Measurements from ENCODE around the gene TOR2A. TPM values are rescaled to one million over a fixed set of nuclear protein-coding genes. Genes with fewer than 3 reads are reported as not detected.

The TOR2A gene
- total and polyA plus RNA-seq, 9 of the 15 experiments (the other 6 are each of a cell fraction or from before 2014, with no cell fraction given): 0.80 to 25.9 (median 11.1) TPM

DNA sequence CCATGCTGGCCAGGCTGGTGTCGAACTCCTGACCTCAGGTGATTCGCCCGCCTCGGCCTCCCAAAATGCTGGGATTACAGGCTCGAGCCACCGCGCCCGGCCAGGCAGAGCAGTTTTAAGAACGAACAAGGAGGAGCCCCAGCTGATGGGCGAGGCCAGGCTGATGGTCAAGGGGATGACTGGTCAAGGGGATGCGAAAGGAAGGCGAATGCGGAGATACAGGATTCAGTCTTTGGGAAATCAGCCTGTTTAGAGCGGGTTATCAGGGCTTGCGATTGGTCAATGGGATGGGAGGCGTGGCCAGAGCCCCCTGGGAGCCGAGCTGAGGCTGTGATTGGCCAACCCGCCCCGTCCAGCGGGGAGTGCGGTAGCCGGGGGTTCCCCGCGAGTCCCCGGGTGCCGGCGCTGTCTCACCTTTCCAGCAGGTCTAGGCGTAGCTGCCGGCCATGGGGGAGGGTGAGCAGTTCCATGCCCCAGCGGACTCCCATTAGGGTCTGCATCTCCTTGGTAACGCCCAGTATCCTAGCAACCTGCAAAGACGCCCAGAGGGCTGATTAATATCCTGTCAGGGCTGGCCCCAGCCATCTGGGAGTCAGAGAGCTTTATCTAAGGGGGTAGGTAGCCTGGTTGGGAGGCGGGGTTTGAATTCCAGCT is 7.5 kb upstream of the TOR2A start (continued):
- TF ChIP-seq TEAD1 (CRISPR knock-in tag; IDR thresholded peaks at IDR 0.05): peak in 1 of 2 experiments; percentile 50; a peak in 1 of 4 replicates
- no peak for TF ChIP-seq TBP (optimal IDR thresholded peaks at IDR 0.05; ENCODE audit: low read depth, low read length)
- TF ChIP-seq, protein P1, sequence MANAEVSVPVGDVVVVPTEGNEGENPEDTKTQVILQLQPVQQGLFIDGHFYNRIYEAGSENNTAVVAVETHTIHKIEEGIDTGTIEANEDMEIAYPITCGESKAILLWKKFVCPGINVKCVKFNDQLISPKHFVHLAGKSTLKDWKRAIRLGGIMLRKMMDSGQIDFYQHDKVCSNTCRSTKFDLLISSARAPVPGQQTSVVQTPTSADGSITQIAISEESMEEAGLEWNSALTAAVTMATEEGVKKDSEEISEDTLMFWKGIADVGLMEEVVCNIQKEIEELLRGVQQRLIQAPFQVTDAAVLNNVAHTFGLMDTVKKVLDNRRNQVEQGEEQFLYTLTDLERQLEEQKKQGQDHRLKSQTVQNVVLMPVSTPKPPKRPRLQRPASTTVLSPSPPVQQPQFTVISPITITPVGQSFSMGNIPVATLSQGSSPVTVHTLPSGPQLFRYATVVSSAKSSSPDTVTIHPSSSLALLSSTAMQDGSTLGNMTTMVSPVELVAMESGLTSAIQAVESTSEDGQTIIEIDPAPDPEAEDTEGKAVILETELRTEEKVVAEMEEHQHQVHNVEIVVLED (CRISPR knock-in tag; IDR thresholded peaks at IDR 0.05): no peak
- no peak for TF ChIP-seq ATF1 (CRISPR knock-in tag; IDR thresholded peaks at IDR 0.05)
- TF ChIP-seq ATF1 (tag; IDR thresholded peaks at IDR 0.05): 0 out of 2 replicates have a peak, but pooled peaks have one; percentile 5
- TF ChIP-seq, protein P2, sequence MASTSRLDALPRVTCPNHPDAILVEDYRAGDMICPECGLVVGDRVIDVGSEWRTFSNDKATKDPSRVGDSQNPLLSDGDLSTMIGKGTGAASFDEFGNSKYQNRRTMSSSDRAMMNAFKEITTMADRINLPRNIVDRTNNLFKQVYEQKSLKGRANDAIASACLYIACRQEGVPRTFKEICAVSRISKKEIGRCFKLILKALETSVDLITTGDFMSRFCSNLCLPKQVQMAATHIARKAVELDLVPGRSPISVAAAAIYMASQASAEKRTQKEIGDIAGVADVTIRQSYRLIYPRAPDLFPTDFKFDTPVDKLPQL (IDR thresholded peaks at IDR 0.05; ENCODE audit: extremely low read depth, insufficient read length): no peak
- peak; percentile 14; the same call in 1 of the 2 replicates for TF ChIP-seq TAL1 (IDR thresholded peaks at IDR 0.05)
- TF ChIP-seq, protein P3, sequence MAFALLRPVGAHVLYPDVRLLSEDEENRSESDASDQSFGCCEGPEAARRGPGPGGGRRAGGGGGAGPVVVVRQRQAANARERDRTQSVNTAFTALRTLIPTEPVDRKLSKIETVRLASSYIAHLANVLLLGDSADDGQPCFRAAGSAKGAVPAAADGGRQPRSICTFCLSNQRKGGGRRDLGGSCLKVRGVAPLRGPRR (CRISPR knock-in tag; IDR thresholded peaks at IDR 0.05): no peak
- no peak for TF ChIP-seq CHD1 (IDR thresholded peaks at IDR 0.05; ENCODE audit: low read length)
- peak; percentile 92 for TF ChIP-seq CTBP1 (IDR thresholded peaks at IDR 0.05; ENCODE audit: borderline replicate concordance)
- peak; percentile 77; the same call in 1 of the 2 replicates for TF ChIP-seq SMARCA5 (IDR thresholded peaks at IDR 0.05)
- TF ChIP-seq EWSR1 (IDR thresholded peaks at IDR 0.05; ENCODE audit: borderline replicate concordance, low read depth, partially characterized antibody): no peak
- TF ChIP-seq, protein P4, sequence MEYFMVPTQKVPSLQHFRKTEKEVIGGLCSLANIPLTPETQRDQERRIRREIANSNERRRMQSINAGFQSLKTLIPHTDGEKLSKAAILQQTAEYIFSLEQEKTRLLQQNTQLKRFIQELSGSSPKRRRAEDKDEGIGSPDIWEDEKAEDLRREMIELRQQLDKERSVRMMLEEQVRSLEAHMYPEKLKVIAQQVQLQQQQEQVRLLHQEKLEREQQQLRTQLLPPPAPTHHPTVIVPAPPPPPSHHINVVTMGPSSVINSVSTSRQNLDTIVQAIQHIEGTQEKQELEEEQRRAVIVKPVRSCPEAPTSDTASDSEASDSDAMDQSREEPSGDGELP (CRISPR knock-in tag; IDR thresholded peaks at IDR 0.05; ENCODE audit: borderline replicate concordance): peak; percentile 78; the same call in 1 of the 2 replicates
- TF ChIP-seq RFX1 (IDR thresholded peaks at IDR 0.05): peak; percentile 98
- TF ChIP-seq TCF3 (CRISPR knock-in tag; IDR thresholded peaks at IDR 0.05): peak; percentile 45; the same call in 1 of the 2 replicates
- TF ChIP-seq ZBTB8A (IDR thresholded peaks at IDR 0.05; ENCODE audit: partially characterized antibody): no peak
- TF ChIP-seq RCOR1 (IDR thresholded peaks at IDR 0.05; ENCODE audit: borderline replicate concordance in 1 of 2, low read depth in 2 of 2, low read length in 2 of 2): peak in 1 of 2 experiments; percentile 71; a peak in 1 of 4 replicates
